AG09309 (cell line): ENCODE data around the gene TMUB1.

Experiments
- DNase-seq: peaks from one replicate; pipeline ENCODE4 v3.0.0-alpha.2; 2010; ENCODE audit warnings: low read depth
- H3K4me3 ChIP-seq: 2 replicates; pipeline ENCODE4 v1.5.1; 2011; ENCODE audit warnings: mild to moderate bottlenecking, low read depth, low read length, moderate library complexity; ENCODE audit not compliant: control insufficient read depth
- TF ChIP-seq, protein P1 (sequence below): IDR thresholded peaks from 2 replicates; pipeline ENCODE4 v1.5.1; 2011; ENCODE audit warnings: mild to moderate bottlenecking, low read depth, low read length, inconsistent platforms; ENCODE audit not compliant: insufficient read depth, control insufficient read depth; ENCODE audit errors: missing control alignments

TMUB1 gene

GRCh38 chr7:151056283-151056665 is 27.0 kb downstream of the TMUB1 start:
- no peak overlapping the region for H3K4me3 ChIP-seq
- no peak for DNase-seq
- TF ChIP-seq, protein P1, sequence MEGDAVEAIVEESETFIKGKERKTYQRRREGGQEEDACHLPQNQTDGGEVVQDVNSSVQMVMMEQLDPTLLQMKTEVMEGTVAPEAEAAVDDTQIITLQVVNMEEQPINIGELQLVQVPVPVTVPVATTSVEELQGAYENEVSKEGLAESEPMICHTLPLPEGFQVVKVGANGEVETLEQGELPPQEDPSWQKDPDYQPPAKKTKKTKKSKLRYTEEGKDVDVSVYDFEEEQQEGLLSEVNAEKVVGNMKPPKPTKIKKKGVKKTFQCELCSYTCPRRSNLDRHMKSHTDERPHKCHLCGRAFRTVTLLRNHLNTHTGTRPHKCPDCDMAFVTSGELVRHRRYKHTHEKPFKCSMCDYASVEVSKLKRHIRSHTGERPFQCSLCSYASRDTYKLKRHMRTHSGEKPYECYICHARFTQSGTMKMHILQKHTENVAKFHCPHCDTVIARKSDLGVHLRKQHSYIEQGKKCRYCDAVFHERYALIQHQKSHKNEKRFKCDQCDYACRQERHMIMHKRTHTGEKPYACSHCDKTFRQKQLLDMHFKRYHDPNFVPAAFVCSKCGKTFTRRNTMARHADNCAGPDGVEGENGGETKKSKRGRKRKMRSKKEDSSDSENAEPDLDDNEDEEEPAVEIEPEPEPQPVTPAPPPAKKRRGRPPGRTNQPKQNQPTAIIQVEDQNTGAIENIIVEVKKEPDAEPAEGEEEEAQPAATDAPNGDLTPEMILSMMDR: no peak

GRCh38 chr7:151053751-151054150 is 29.5 kb downstream of the TMUB1 start:
- DNase-seq: no peak
- TF ChIP-seq, protein P1: no peak
- no peak overlapping the region for H3K4me3 ChIP-seq

- TF ChIP-seq, protein P1: no peak
- H3K4me3 ChIP-seq: no peak overlapping the region
- no peak for DNase-seq
Observed at GRCh38 chr7:151053096-151053495, 30.2 kb downstream of the TMUB1 start.

- no peak overlapping the region for H3K4me3 ChIP-seq
- no peak for DNase-seq
- TF ChIP-seq, protein P1: no peak
Observed at GRCh38 chr7:151051108-151051507, 32.2 kb downstream of the TMUB1 start.

GRCh38 chr7:151048911-151049463 is 34.3 kb downstream of the TMUB1 start:
- no peak for DNase-seq
- H3K4me3 ChIP-seq: no peak overlapping the region
- TF ChIP-seq, protein P1: no peak

- no peak for DNase-seq
- H3K4me3 ChIP-seq: no peak within 1 kb of the TSS
- TF ChIP-seq, protein P1: no peak
Observed at GRCh38 chr7:151047976-151048815, 35.1 kb downstream of the TMUB1 start, which contains the start of gene ASIC3. Gene ASIC3, plus strand, starts transcription at chr7:151048531. Its CDS starts 355 bp downstream, at chr7:151048886.
